Measurements from ENCODE around the gene CADPS2. TPM values are rescaled to one million over a fixed set of nuclear protein-coding genes. Genes with fewer than 3 reads are reported as not detected.
"Not testable (repeated sequence)": the region's sequence is repeated elsewhere in the genome, so short reads cannot be mapped to it uniquely, and the experiment has no call there.

CADPS2 gene
- total and polyA plus RNA-seq, 8 donors: 7.7 to 27.3 (median 18.6) TPM

DNA sequence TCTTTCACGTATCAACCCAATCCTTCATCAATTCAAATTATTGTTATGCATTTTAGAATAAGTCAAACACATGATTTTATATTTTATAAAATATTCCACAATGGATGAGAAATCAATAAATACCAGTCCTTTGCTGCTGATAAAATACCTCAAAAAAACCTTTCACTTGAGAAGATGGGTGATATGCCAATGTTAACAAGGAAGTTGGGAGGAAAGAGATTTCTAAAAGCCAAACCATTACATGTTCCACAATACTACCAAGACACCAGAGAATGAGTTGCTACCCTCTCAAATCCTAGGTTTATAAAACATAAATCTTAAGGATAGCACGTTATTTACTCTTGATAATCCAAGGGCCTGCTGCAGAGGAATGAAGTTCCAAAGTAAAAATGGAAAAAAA lies 201.8 kb downstream of the CADPS2 start:
- Histone ChIP-seq H3K36me3 (no peaks in the 10 kb centered on the region), H3K4me1 (peaks cover 6 to 11% (median 9%) of the 10 kb centered on the region in 3 donors), H3K27ac (peak overlapping the region in 1 of 4 donors; percentile 2), H3K9me3 (no peaks in the 10 kb centered on the region), H3K4me3 (no peak overlapping the region), H3K27me3 (no peaks in the 10 kb centered on the region)
- 32 to 38% methylated on average over 2 of the region's 2 CpGs for WGBS, 2 donors
- DNase-seq (no peak), ATAC-seq (peak; percentile 53 to 74 (median 64)), FAIRE-seq (no peak)
- TF ChIP-seq, protein P1, sequence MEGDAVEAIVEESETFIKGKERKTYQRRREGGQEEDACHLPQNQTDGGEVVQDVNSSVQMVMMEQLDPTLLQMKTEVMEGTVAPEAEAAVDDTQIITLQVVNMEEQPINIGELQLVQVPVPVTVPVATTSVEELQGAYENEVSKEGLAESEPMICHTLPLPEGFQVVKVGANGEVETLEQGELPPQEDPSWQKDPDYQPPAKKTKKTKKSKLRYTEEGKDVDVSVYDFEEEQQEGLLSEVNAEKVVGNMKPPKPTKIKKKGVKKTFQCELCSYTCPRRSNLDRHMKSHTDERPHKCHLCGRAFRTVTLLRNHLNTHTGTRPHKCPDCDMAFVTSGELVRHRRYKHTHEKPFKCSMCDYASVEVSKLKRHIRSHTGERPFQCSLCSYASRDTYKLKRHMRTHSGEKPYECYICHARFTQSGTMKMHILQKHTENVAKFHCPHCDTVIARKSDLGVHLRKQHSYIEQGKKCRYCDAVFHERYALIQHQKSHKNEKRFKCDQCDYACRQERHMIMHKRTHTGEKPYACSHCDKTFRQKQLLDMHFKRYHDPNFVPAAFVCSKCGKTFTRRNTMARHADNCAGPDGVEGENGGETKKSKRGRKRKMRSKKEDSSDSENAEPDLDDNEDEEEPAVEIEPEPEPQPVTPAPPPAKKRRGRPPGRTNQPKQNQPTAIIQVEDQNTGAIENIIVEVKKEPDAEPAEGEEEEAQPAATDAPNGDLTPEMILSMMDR (IDR thresholded peaks at IDR 0.05): no peak
- intact Hi-C loops (cut with DNase I): no loop called here

DNA sequence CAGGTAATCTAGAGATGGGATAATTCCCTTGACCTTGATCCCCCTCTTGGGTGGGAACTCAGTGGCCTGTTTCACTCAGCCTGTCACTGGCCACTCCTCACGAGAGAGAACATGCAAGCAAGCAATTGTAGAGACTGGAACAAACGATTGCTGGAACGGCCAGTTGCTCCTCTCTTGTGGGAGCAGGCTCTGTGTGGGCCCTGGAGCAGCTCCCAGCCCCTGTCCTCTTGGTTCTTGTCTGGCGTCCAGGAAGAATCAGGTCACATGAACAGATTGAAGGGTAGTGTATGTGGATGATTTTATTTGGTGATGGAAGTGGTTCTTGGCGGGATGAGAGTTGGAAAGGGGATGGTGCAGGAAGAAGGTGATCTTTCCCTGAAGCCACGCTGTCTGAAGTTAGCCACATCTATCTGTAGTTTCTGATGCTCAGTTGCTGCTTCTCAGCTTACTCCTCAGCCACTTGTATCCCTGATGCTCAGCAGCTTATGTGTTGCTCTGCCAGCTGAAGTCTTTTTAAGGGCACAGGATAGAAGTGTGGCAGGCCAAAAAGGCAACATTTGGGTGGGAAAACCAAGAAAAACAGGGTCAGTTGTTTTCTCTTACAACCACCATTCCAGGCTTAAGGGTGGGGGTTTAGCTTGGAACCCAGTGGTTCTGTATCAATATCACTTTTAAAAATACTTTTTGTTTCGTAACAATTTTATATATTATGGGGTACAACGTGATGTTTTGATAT lies 203.3 kb downstream of the CADPS2 start:
- H3K36me3 ChIP-seq: no peaks in the 10 kb centered on the region
- TF ChIP-seq, protein P1 (IDR thresholded peaks at IDR 0.05): no peak
- H3K9me3 ChIP-seq: no peaks in the 10 kb centered on the region
- no peaks in the 10 kb centered on the region for H3K27me3 ChIP-seq
- ATAC-seq (no peak), DNase-seq (no peak), FAIRE-seq (no peak)
- intact Hi-C loops (cut with DNase I): no loop called here
- 79 to 83% methylated on average over 8 of the region's 8 CpGs for WGBS, 2 donors
- H3K4me1 ChIP-seq: peaks cover 6 to 11% (median 9%) of the 10 kb centered on the region in 3 donors
- H3K4me3 ChIP-seq: no peak overlapping the region
- no peak overlapping the region for H3K27ac ChIP-seq

GRCh38 chr7:122681186-122681585 lies 205.1 kb downstream of the CADPS2 start:
- H3K9me3 ChIP-seq; ATAC-seq; DNase-seq; H3K27ac ChIP-seq; intact Hi-C loops (cut with DNase I); H3K27me3 ChIP-seq; FAIRE-seq; H3K36me3 ChIP-seq; H3K4me3 ChIP-seq: not testable (repeated sequence)
- peaks cover 8 to 11% (median 9%) of the 10 kb centered on the region in 3 donors for H3K4me1 ChIP-seq
- 96 to 97% methylated on average over 16 of the region's 16 CpGs for WGBS, 2 donors

GRCh38 chr7:122679813-122680212 lies 206.4 kb downstream of the CADPS2 start:
- no peak overlapping the region for H3K4me3 ChIP-seq
- 18 to 20% methylated on average over 1 of the region's 1 CpG for WGBS, 2 donors
- no peaks in the 10 kb centered on the region for H3K27me3 ChIP-seq
- H3K9me3 ChIP-seq: no peaks in the 10 kb centered on the region
- H3K4me1 ChIP-seq: peaks cover 6 to 14% (median 7%) of the 10 kb centered on the region in 3 donors
- DNase-seq (no peak), FAIRE-seq (no peak), ATAC-seq (no peak)
- intact Hi-C loops (cut with DNase I): no loop called here
- H3K27ac ChIP-seq: peak overlapping the region in 2 of 4 donors; percentile 42 to 55
- TF ChIP-seq, protein P1 (IDR thresholded peaks at IDR 0.05): no peak
- no peaks in the 10 kb centered on the region for H3K36me3 ChIP-seq

GRCh38 chr7:122679269-122679709 lies 207.0 kb downstream of the CADPS2 start:
- peak in 3 of 6 donors; percentile 41 to 64 (median 59) for DNase-seq
- H3K36me3 ChIP-seq; H3K27me3 ChIP-seq; H3K4me3 ChIP-seq; H3K9me3 ChIP-seq; FAIRE-seq; intact Hi-C loops (cut with DNase I): not testable (repeated sequence)
- H3K27ac ChIP-seq: peak overlapping the region in 2 of 4 donors; percentile 42 to 55
- WGBS, 2 donors: 35 to 40% methylated on average over 9 of the region's 9 CpGs
- H3K4me1 ChIP-seq: peaks cover 1 to 13% (median 2%) of the 10 kb centered on the region in 3 donors
- ATAC-seq: peak in 3 of 4 donors; percentile 29 to 57 (median 46)

DNA sequence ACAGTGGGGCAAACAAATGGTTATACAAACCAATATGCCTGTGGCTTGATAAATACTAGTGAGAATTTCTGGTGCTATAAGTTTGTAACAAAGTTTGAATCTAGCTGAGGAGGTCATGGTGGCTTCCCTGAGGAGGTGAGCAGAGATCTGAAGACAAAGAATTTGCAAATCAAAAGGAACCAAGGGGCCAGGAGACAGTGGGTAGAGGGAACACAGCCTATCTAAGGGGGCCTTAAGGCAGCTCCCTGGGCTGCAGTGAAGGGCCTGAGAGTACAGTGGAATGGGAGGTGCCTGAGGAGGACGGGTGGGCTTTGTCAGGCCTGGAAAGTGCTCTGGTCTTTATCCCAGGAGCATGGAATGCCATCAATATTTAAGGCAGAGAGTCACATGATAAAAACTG lies 209.1 kb downstream of the CADPS2 start:
- no peak overlapping the region for H3K4me3 ChIP-seq
- H3K9me3 ChIP-seq: no peaks in the 10 kb centered on the region
- FAIRE-seq (no peak), ATAC-seq (no peak), DNase-seq (no peak)
- TF ChIP-seq, protein P1 (IDR thresholded peaks at IDR 0.05): no peak
- 78 to 85% methylated on average over 1 of the region's 1 CpG for WGBS, 2 donors
- peaks cover 0 to 10% (median 0%) of the 10 kb centered on the region in 3 donors for H3K4me1 ChIP-seq
- no peaks in the 10 kb centered on the region for H3K36me3 ChIP-seq
- H3K27ac ChIP-seq: no peak overlapping the region
- intact Hi-C loops (cut with DNase I): no loop called here
- no peaks in the 10 kb centered on the region for H3K27me3 ChIP-seq

All from pancreas (tissue), 10 donors.